Upper lobe of left lung (tissue), 6 donors: ENCODE data around the gene CMPK1. TPM values are rescaled to one million over a fixed set of nuclear protein-coding genes. Genes with fewer than 3 reads are reported as not detected.

Source experiments
- ATAC-seq, 2 donors: fragments of 200-7000 bp; cut with Tn5 transposase; one replicate each; pipeline ENCODE4 v1.9.1; 2022; ENCODE audit warnings: mild to moderate bottlenecking in 2 of 2, moderate library complexity in 2 of 2; ENCODE audit not compliant: low FRiP score in 2 of 2
- DNase-seq, 2 donors: peaks; one replicate each; pipeline ENCODE4 v3.0.0-alpha.2; 2019 to 2020
- H3K27ac ChIP-seq, 4 donors: fragments of 200-600 bp; sonication (generic); one replicate each; pipeline ENCODE4 v1.5.1; 2016 to 2019
- H3K27me3 ChIP-seq, 4 donors: fragments of 200-600 bp; sonication (generic); one replicate each; pipeline ENCODE4 v1.5.1; 2017 to 2019
- H3K36me3 ChIP-seq, 4 donors: fragments of 200-600 bp; sonication (generic); one replicate each; pipeline ENCODE4 v1.5.1; 2016 to 2019
- H3K4me1 ChIP-seq, 4 donors: fragments of 200-600 bp; sonication (generic); one replicate each; pipeline ENCODE4 v1.5.1; 2018 to 2019
- H3K4me3 ChIP-seq, 4 donors: fragments of 200-600 bp; sonication (generic); one replicate each; pipeline ENCODE4 v1.5.1; 2017 to 2019; ENCODE audit warnings: mild to moderate bottlenecking in 2 of 4, moderate library complexity in 1 of 4
- H3K9me3 ChIP-seq, 4 donors: fragments of 200-600 bp; sonication (generic); one replicate each; pipeline ENCODE4 v1.5.1; 2018 to 2019
- CTCF ChIP-seq, 6 experiments: fragments of 450-650 bp in 4 of 6; fragments of 200-600 bp in 2 of 6; sonication (generic) in 2 of 6; IDR thresholded peaks; one replicate each; pipeline ENCODE4 v1.5.1; 2016 to 2019; ENCODE audit warnings: antibody characterized with exemption in 6 of 6
- EP300 ChIP-seq, 4 donors: sonication (generic); formaldehyde crosslinking; IDR thresholded peaks; one replicate each; pipeline ENCODE4 v1.5.1; 2017; ENCODE audit warnings: antibody characterized with exemption in 4 of 4, control low read depth in 2 of 4
- POLR2A ChIP-seq, 4 donors: fragments of 450-650 bp; IDR thresholded peaks; one replicate each; pipeline ENCODE4 v1.5.1; 2016 to 2017; ENCODE audit warnings: antibody characterized with exemption in 4 of 4, mild to moderate bottlenecking in 2 of 4
- POLR2AphosphoS5 ChIP-seq, 2 donors: sonication (generic); formaldehyde crosslinking; IDR thresholded peaks; one replicate each; pipeline ENCODE4 v1.5.1; 2017; ENCODE audit warnings: antibody characterized with exemption in 2 of 2
- WGBS, 2 donors: methylation state at CpG; one replicate each; pipeline ENCODE4 v1.1.5; 2017 to 2018; 5-methylcytosine and 5-hydroxymethylcytosine counted together
- total RNA-seq, 6 donors: library from RNA; depleted of rRNA in 4 of 6; stranded (reverse); fragments of >200 nt in 4 of 6; gene quantifications; one replicate each; pipeline versions ENCODE4 v1.1.0 to v1.2.1, GENCODE V29; 2016 to 2021
- donor health status: DM: no; HTN: no; CAD: no; lungs with moderate emphysema.
- donor health status: DM: no; HTN: yes; CAD: no; lungs with severe emphysema.

Gene CMPK1
- total RNA-seq, 6 donors from 2014 or later = 36.7 to 134 (median 97.7) TPM

GRCh38 chr1:47423872-47424271 lies 90.3 kb downstream of the CMPK1 start:
- no peaks in the 10 kb centered on the region for H3K4me1 ChIP-seq
- H3K4me3 ChIP-seq = no peak overlapping the region
- ATAC-seq (no peak), DNase-seq (no peak)
- TF ChIP-seq CTCF (IDR thresholded peaks at IDR 0.05) = no peak
- no peak for TF ChIP-seq POLR2AphosphoS5 (IDR thresholded peaks at IDR 0.05)
- no peak for TF ChIP-seq EP300 (IDR thresholded peaks at IDR 0.05)
- no peak for TF ChIP-seq POLR2A (IDR thresholded peaks at IDR 0.05)
- no peak overlapping the region for H3K27ac ChIP-seq
- no peaks in the 10 kb centered on the region for H3K27me3 ChIP-seq
- WGBS, 2 donors = 44 to 45% methylated on average over 2 of the region's 2 CpGs
- H3K9me3 ChIP-seq = no peaks in the 10 kb centered on the region
- no peaks in the 10 kb centered on the region for H3K36me3 ChIP-seq

GRCh38 chr1:47424336-47424982 lies 90.9 kb downstream of the CMPK1 start:
- H3K4me3 ChIP-seq = no peak overlapping the region
- H3K27me3 ChIP-seq = no peaks in the 10 kb centered on the region
- no peaks in the 10 kb centered on the region for H3K36me3 ChIP-seq
- DNase-seq = no peak
- no peak for TF ChIP-seq POLR2AphosphoS5 (IDR thresholded peaks at IDR 0.05)
- peak in 5 of 6 experiments; percentile 39 to 64 (median 52) for TF ChIP-seq CTCF (IDR thresholded peaks at IDR 0.05)
- peak in 1 of 2 donors; percentile 45 for ATAC-seq
- H3K9me3 ChIP-seq = no peaks in the 10 kb centered on the region
- H3K4me1 ChIP-seq = no peaks in the 10 kb centered on the region
- whole genome bisulfite sequencing, 2 donors = 5 to 6% methylated on average over 6 of the region's 6 CpGs
- no peak overlapping the region for H3K27ac ChIP-seq

Other genes with a start within 250 kb of the CMPK1 start
- 1 to 10 TPM in 4 of 6 donors, under 1 TPM in 2; 0.13 to 3.1 (median 1.6) TPM for gene CYP4A22, start 196.3 kb upstream of the CMPK1 start, total RNA-seq
- 10 to 100 TPM; 17.8 to 57.6 (median 41.4) TPM for gene PDZK1IP1, start 143.8 kb upstream of the CMPK1 start, total RNA-seq
- 10 to 100 TPM in 4 of 6 donors, 1 to 10 TPM in 2; 4.2 to 16.4 (median 10.8) TPM for gene TAL1, start 101.6 kb upstream of the CMPK1 start, total RNA-seq
- gene STIL, start 19.6 kb upstream of the CMPK1 start, total RNA-seq = 1 to 10 TPM; 1.1 to 7.0 (median 2.9) TPM
- not detected for gene FOXE3, start 82.5 kb downstream of the CMPK1 start, total RNA-seq
- gene FOXD2, start 104.3 kb downstream of the CMPK1 start, total RNA-seq = under 1 TPM; under 0.01 to 0.69 (median 0.40) TPM